ENCODE data around the gene ZNF592.

The ZNF592 gene

GRCh38 chr15:84828086-84828908 is 79.9 kb downstream of the ZNF592 start:
- DNase-seq (ENCODE audit: low read depth in 2 of 2): no peak

GRCh38 chr15:84829428-84829827 is 81.0 kb downstream of the ZNF592 start:
- no peak for DNase-seq (ENCODE audit: low read depth in 2 of 2)

- no peak for DNase-seq (ENCODE audit: low read depth in 2 of 2)
These were observed 81.6 kb downstream of the ZNF592 start for GRCh38 chr15:84830036-84830435.

- DNase-seq (ENCODE audit: low read depth in 2 of 2): no peak
These were observed 82.6 kb downstream of the ZNF592 start for GRCh38 chr15:84831028-84831427.

GRCh38 chr15:84831613-84832012 is 83.2 kb downstream of the ZNF592 start:
- no peak for DNase-seq (ENCODE audit: low read depth in 2 of 2)

- no peak for DNase-seq (ENCODE audit: low read depth in 2 of 2)
These were observed 84.2 kb downstream of the ZNF592 start for GRCh38 chr15:84832448-84833040.

- no peak for DNase-seq (ENCODE audit: low read depth in 2 of 2)
These were observed 85.2 kb downstream of the ZNF592 start for GRCh38 chr15:84833447-84834228.

- DNase-seq (ENCODE audit: low read depth in 2 of 2): no peak
These were observed 86.0 kb downstream of the ZNF592 start for GRCh38 chr15:84834229-84834955.

- DNase-seq (ENCODE audit: low read depth in 2 of 2): no peak
These were observed 86.6 kb downstream of the ZNF592 start for GRCh38 chr15:84834969-84835368.

- DNase-seq (ENCODE audit: low read depth in 2 of 2): no peak
These were observed 87.4 kb downstream of the ZNF592 start for GRCh38 chr15:84835661-84836337.

GRCh38 chr15:84836844-84837243 is 88.5 kb downstream of the ZNF592 start:
- DNase-seq (ENCODE audit: low read depth in 2 of 2): no peak

- no peak for DNase-seq (ENCODE audit: low read depth in 2 of 2)
These were observed 91.3 kb downstream of the ZNF592 start for GRCh38 chr15:84839714-84840113.

GRCh38 chr15:84840255-84840654 is 91.9 kb downstream of the ZNF592 start:
- DNase-seq (ENCODE audit: low read depth in 2 of 2): no peak

GRCh38 chr15:84840741-84841429 is 92.5 kb downstream of the ZNF592 start:
- DNase-seq (ENCODE audit: low read depth in 2 of 2): no peak

GRCh38 chr15:84842781-84843180 is 94.4 kb downstream of the ZNF592 start:
- DNase-seq (ENCODE audit: low read depth in 2 of 2): no peak

- no peak for DNase-seq (ENCODE audit: low read depth in 2 of 2)
These were observed 96.6 kb downstream of the ZNF592 start for GRCh38 chr15:84844964-84845363.

GRCh38 chr15:84845631-84846030 is 97.2 kb downstream of the ZNF592 start:
- peak in 1 of 2 donors; percentile 3 for DNase-seq (ENCODE audit: low read depth in 2 of 2)

- no peak for DNase-seq (ENCODE audit: low read depth in 2 of 2)
These were observed 97.9 kb downstream of the ZNF592 start for GRCh38 chr15:84846269-84846668.

- DNase-seq (ENCODE audit: low read depth in 2 of 2): no peak
These were observed 99.0 kb downstream of the ZNF592 start for GRCh38 chr15:84847382-84847781.

GRCh38 chr15:84852212-84852611 is 103.8 kb downstream of the ZNF592 start:
- DNase-seq (ENCODE audit: low read depth in 2 of 2): no peak

- DNase-seq (ENCODE audit: low read depth in 2 of 2): no peak
These were observed 106.7 kb downstream of the ZNF592 start for GRCh38 chr15:84855136-84855535.
